Measurements from ENCODE around the gene FBXW7. TPM values are rescaled to one million over a fixed set of nuclear protein-coding genes. Genes with fewer than 3 reads are reported as not detected.

Gene FBXW7
- total RNA-seq, 1 donor: 366 TPM

Other genes with a start within 250 kb of the FBXW7 start
- gene TMEM154, start 143.9 kb upstream of the FBXW7 start, total RNA-seq: 10.6 TPM
- under 0.01 TPM for gene TIGD4, start 243.6 kb upstream of the FBXW7 start, total RNA-seq
- 3.5 TPM for gene ARFIP1, start 243.9 kb upstream of the FBXW7 start, total RNA-seq